Uterus (tissue), 2 donors: ENCODE results near the gene SP1.

Source experiments
- POLR2A ChIP-seq, 2 donors: fragments of 450-650 bp; IDR thresholded peaks; one replicate each; pipeline ENCODE4 v1.6.1; 2016; ENCODE audit warnings: antibody characterized with exemption in 2 of 2, mild to moderate bottlenecking in 1 of 2, moderate library complexity in 1 of 2
- TF ChIP-seq, protein P1 (sequence below), 4 experiments: fragments of 200-600 bp in 2 of 4; fragments of 450-650 bp in 2 of 4; sonication (generic) in 2 of 4; IDR thresholded peaks; one replicate each; pipeline ENCODE4 v1.5.1; 2016 to 2019; ENCODE audit warnings: antibody characterized with exemption in 4 of 4, mild to moderate bottlenecking in 2 of 4, moderate library complexity in 1 of 4

DNA sequence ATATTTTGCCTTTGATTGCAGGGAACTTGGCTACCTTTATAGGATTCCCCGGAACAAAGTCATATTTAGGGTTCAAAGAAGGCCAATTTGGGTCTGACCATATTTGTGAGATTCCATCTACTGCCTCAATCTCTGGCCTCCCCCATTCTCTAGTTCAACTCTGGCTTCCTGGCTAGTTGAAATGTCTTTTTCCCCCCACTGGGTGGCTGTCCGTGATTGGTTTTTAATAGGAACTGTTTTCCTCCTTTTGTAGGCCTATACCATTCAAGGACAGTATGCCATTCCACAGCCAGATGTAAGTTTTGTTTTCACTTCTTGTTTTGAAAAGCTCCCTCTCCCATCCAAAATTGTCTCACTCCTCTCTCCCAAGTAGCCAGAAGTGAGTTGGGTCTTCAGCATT is 85.7 kb downstream of the SP1 start:
- no peak for TF ChIP-seq POLR2A (IDR thresholded peaks at IDR 0.05)
- TF ChIP-seq, protein P1, sequence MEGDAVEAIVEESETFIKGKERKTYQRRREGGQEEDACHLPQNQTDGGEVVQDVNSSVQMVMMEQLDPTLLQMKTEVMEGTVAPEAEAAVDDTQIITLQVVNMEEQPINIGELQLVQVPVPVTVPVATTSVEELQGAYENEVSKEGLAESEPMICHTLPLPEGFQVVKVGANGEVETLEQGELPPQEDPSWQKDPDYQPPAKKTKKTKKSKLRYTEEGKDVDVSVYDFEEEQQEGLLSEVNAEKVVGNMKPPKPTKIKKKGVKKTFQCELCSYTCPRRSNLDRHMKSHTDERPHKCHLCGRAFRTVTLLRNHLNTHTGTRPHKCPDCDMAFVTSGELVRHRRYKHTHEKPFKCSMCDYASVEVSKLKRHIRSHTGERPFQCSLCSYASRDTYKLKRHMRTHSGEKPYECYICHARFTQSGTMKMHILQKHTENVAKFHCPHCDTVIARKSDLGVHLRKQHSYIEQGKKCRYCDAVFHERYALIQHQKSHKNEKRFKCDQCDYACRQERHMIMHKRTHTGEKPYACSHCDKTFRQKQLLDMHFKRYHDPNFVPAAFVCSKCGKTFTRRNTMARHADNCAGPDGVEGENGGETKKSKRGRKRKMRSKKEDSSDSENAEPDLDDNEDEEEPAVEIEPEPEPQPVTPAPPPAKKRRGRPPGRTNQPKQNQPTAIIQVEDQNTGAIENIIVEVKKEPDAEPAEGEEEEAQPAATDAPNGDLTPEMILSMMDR (IDR thresholded peaks at IDR 0.05): no peak
